HFFc6 (cell line): Measurements from ENCODE around the gene RPIA. TPM values are rescaled to one million over a fixed set of nuclear protein-coding genes. Genes with fewer than 3 reads are reported as not detected.

Experiments used
- DNase-seq: peaks from one replicate; pipeline ENCODE4 v3.0.0-alpha.2; 2018
- H3K27ac Mint-ChIP-seq: 2 replicates; pipeline ENCODE4 v1.8.0; 2020; ENCODE audit warnings: mild to moderate bottlenecking, mixed read lengths
- H3K27me3 Mint-ChIP-seq: 2 replicates; pipeline ENCODE4 v1.8.0; 2021; ENCODE audit warnings: mild to moderate bottlenecking, moderate library complexity, mixed read lengths; ENCODE audit not compliant: insufficient read depth
- H3K36me3 Mint-ChIP-seq: 2 replicates; pipeline ENCODE4 v1.8.0; 2021; ENCODE audit warnings: low read depth, mixed read lengths
- H3K4me1 Mint-ChIP-seq: 2 replicates; pipeline ENCODE4 v1.8.0; 2020; ENCODE audit warnings: low read depth, mixed read lengths
- H3K4me3 Mint-ChIP-seq: 2 replicates; pipeline ENCODE4 v1.8.0; 2020; ENCODE audit warnings: mild to moderate bottlenecking, moderate library complexity, mixed read lengths
- H3K9me3 Mint-ChIP-seq: 2 replicates; pipeline ENCODE4 v1.8.0; 2020; ENCODE audit warnings: mild to moderate bottlenecking, mixed read lengths
- CTCF ChIP-seq: fragments of 200-600 bp; sonication (generic); IDR thresholded peaks from 2 replicates; pipeline ENCODE4 v1.5.0; 2021; ENCODE audit warnings: antibody characterized with exemption, mild to moderate bottlenecking
- total RNA-seq, 6 experiments: library from RNA; stranded (reverse); fragmentation: NEBNext Ultra II Directional; extraction: Animal tissue kit (Norgen Biotek cat#: 25700); gene quantifications; 2 replicates in 1 of 6; 3 replicates in 5 of 6; pipeline ENCODE4 v1.2.3, GENCODE V29; 2021

RPIA gene
- total RNA-seq, 6 experiments from 2014 or later, result 10.1 to 12.2 (median 10.8) TPM

DNA sequence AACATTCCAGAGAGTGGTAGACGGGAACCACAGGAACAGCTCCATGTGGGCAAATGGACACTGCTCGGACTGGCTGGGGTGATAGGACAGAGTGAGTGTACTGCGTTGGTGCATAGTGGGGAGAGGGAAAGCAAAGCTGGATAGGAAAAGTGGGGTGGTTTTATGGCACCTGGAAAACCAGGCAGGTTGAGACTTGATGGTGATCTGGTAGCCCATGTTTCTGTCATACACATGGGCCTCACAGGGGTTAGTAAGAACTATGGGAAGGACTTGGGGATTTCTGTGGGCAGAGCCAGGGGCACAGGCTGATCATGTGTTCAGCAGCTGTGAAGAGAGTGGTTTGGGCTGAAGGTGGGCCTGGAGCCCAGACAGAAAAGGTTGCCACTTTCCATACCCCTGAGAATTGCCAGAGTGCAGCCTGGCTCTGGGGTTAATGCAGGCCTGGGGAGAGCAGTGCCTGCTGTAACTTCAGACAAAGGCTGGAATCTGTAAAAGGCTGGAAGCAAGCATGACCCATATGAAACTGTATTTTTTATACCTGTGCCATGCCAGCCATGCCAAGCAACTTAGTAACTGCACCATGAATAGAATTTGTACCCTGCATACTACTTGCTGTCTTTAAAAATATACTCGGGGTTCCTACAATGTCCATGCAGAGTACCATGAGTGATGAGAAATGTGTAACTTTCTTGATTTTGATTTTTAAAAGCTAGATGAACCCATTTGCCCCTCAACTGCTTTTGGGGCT lies 41.9 kb downstream of the RPIA start:
- Mint-ChIP-seq H3K36me3 (peaks cover 28% of the 10 kb centered on the region), H3K9me3 (no peaks in the 10 kb centered on the region), H3K27me3 (no peaks in the 10 kb centered on the region; the same call in 1 of the 2 replicates), H3K4me1 (peaks cover 44% of the 10 kb centered on the region), H3K4me3 (no peak overlapping the region), H3K27ac (no peak overlapping the region)
- TF ChIP-seq CTCF, result no peak
- DNase-seq, result no peak

DNA sequence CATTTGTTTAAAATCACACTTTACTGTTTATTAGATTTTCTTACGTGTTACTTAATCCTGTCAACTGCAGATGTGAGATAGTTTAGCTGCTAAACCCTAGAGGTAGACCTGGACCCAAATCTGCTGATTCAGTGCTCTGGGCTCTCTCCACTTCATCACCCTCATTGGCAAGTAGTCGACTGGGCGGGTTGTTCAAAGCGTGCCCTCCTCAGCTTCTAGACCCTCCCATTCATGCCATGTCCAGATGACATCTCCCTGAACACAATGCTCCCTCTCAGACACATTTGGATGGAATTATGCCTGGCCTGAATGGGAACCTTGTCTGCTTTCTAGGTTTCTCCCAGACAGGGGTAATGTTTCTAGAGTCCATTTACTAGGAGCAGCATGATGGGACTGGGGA lies 43.7 kb downstream of the RPIA start:
- Mint-ChIP-seq H3K27me3 (no peaks in the 10 kb centered on the region; the same call in 1 of the 2 replicates), H3K4me1 (peaks cover 36% of the 10 kb centered on the region), H3K27ac (no peak overlapping the region), H3K4me3 (no peak overlapping the region), H3K36me3 (peaks cover 28% of the 10 kb centered on the region), H3K9me3 (no peaks in the 10 kb centered on the region)
- no peak for TF ChIP-seq CTCF
- DNase-seq, result no peak

DNA sequence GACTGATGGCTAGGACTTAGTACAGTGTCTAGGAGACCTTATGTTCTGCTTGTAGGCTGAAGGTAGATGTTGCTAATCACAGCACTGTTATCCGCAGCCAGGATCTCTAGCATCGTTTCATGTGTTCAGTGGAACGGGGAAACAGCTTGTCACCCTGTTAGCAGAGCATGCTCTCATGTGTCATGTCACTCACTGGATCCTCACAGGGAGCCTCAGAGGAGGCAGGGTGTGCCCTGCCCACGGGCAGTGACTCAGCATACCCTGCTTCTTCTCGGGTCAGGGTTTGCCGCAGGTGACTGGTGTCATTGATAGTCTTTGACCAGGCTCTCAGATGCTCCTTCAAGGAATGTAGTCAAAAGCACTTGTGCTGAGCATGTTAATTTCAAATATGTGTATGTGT lies 44.4 kb downstream of the RPIA start:
- H3K27me3 Mint-ChIP-seq, result no peaks in the 10 kb centered on the region; the same call in 1 of the 2 replicates
- H3K27ac Mint-ChIP-seq, result no peak overlapping the region
- DNase-seq, result no peak
- H3K4me1 Mint-ChIP-seq, result peaks cover 36% of the 10 kb centered on the region
- TF ChIP-seq CTCF, result no peak
- no peak overlapping the region for H3K4me3 Mint-ChIP-seq
- peaks cover 28% of the 10 kb centered on the region for H3K36me3 Mint-ChIP-seq
- H3K9me3 Mint-ChIP-seq, result no peaks in the 10 kb centered on the region

- no peak for DNase-seq
- peaks cover 36% of the 10 kb centered on the region for H3K4me1 Mint-ChIP-seq
- H3K9me3 Mint-ChIP-seq, result no peaks in the 10 kb centered on the region
- no peak for TF ChIP-seq CTCF
- H3K27ac Mint-ChIP-seq, result no peak overlapping the region
- peaks cover 28% of the 10 kb centered on the region for H3K36me3 Mint-ChIP-seq
- no peak overlapping the region for H3K4me3 Mint-ChIP-seq
- H3K27me3 Mint-ChIP-seq, result no peaks in the 10 kb centered on the region; the same call in 1 of the 2 replicates
Measured at GRCh38 chr2:88736437-88736836, 45.0 kb downstream of the RPIA start.

- DNase-seq, result peak; percentile 9
Measured at GRCh38 chr2:88737385-88737784, 45.9 kb downstream of the RPIA start.

More at GRCh38 chr2:88737385-88737784, 45.9 kb downstream of the RPIA start:
- H3K4me3 Mint-ChIP-seq, result no peak overlapping the region
- H3K27me3 Mint-ChIP-seq, result no peaks in the 10 kb centered on the region; the same call in 1 of the 2 replicates
- H3K4me1 Mint-ChIP-seq, result peaks cover 36% of the 10 kb centered on the region
- TF ChIP-seq CTCF, result no peak
- H3K9me3 Mint-ChIP-seq, result no peaks in the 10 kb centered on the region
- peak overlapping the region; percentile 27; the same call in 1 of the 2 replicates for H3K27ac Mint-ChIP-seq
- H3K36me3 Mint-ChIP-seq, result peaks cover 28% of the 10 kb centered on the region
